RKO (cell line): ENCODE results near the gene CNTFR.

Experiments
- DNase-seq: peaks from one replicate; pipeline ENCODE4 v3.0.0-alpha.2; 2016; ENCODE audit warnings: low spot score

Gene CNTFR

DNA sequence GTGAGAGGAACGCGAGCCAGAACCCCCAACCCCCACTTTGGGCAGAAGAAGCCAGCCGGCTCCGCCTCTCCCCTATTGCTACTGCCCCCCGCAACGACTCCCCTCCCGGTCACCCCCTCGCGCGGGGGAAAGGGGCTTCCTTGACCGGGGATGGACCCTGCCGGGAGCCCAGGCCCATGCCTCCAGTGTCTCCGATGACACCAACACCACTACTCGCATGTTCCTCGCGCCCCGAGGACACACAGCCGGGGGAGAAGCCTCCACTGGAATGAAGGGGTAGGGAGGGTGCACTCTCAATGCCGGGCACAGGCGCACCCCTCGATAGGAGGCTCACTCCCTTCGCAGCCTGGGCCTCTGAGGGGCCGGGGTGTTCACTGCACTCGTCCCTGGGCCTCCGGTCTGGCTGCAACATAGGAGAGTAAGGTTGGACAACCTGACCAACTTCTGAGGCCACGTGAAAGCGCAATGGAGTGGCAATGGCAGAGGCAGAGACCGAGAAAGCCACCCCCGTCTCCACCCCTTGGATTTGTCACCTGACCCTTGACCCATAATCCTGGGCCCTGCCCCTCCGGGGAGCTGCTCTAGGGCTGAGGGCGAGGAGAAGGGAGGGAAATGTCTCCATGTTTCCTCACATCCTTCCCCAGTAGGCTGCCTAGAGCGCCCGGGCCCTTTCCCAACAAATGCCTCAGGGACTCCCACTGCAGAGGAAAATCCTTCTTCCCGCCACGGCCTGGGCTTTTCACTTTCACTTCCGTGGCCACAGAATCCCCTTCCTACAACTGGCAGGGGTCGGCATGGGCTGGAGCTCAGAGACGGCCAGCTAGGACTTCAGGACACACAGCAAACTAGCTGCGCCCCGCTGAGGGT lies 1.1 kb upstream of the CNTFR start:
- no peak for DNase-seq

DNA sequence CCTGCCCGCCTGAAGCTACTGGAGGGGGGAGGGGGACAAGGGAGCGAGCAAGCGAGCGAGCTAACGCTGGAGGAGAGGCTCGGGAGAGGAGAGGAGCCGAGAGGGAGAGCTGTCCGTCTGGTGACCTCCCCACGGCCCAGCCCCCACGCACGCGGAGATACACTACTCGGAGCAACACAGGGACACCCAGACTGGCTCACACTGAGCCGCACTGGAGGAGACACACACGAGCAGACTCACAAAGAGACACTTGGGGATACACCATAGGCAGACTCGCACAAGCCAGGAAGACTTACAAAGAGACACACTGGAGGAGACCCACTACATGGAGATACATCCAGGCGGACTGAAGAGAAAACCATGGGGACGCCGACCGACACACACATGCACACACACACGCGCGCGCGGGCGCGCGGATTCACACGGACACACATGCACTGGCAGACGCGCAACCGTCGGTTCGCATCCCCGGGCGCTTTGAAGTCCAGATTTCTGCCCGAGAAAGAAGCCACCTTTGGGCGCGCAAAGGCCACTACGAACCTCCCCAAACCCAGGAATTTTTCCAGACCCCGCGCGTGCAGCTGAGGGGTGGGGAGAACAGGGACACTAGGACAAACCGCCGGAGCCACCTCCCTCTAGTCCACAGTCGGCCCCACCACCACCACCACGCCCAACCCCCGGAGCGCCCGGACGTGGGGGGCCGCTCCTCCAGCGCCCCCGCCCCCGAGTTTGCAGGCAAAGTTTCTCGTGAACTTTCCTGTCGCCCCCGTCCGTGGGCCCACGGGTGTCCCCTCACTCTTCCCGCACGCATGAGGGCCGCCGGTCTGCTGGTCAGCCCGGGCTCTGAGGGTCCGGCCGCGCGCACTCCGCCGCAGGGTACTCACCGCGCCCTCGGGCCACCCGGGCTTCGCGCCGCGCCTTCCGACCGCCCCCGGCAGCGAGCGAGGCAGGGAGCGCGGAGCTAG lies 571 bp downstream of the CNTFR start:
- no peak for DNase-seq

DNA sequence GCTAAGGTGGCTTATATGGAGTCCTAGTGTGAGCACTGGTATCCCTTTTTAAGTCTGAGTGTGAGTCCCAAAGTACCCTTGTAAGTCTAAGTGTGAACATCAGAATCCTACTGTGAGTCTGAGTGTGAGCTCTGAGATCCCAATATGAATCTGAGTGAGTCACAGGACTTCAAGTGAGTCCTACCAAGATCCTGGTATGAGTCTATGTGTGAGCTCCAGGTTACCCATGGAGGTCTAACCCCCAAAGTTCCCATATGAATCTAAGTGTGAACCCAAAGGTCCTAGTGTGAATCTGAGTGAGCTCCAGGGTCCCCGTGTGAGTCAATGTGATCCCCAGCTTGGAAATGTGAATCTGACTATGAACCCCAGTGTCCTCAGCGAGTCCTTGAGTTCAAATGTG lies 2.3 kb downstream of the CNTFR start:
- no peak for DNase-seq

DNA sequence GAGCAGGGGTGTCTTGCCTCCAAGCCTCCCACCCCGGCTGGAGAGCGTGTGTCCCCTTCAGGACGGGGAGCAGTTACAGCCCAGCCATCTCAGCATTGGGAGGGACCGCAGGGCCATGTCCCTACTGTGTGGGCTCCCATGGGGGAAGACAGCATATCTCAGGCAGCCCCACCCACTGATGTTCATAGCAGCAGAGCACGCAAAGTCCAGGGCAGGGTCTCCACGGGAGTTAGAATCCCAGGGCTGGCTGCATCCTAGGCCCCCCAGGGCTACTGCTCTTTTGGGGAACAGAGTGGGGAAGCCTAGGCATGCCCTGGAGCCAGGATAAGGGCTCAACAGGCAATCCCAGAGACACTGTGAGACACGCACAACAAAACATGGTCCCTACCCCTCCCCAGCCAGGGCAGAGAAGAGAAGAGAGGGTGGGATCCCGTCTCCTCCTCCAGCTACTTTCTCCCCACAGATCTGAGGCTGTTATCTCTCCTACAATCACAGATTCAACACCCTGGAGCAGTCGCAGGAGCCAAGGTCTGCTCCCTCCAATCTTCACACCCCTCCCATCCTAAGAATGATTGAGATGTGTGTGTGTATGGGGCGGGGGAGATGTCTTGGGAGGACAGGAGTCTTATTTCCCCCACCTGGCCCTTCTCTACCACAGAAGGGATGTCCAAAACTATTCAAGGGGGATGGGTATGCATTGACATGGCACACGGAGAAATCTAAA lies 3.4 kb downstream of the CNTFR start:
- DNase-seq = no peak

DNA sequence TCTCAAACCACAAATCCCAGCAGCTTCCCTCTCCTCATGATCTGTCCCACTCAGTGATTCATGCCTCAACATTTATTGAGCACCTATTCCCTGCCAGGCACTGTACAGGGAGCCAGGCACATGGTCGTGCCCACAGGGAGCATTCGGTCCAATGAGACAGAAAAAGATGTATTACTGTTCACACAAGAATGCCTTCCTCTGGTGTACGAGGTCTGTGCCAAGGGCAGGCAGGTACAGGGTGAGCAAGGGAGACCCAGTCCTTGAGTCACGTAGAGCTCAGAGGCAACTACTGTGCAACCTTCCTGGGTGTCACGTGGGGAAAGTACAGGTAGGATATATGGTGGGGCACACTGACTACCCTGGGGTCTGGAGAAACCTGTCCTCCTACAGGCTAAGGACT lies 4.6 kb downstream of the CNTFR start:
- DNase-seq = no peak

DNA sequence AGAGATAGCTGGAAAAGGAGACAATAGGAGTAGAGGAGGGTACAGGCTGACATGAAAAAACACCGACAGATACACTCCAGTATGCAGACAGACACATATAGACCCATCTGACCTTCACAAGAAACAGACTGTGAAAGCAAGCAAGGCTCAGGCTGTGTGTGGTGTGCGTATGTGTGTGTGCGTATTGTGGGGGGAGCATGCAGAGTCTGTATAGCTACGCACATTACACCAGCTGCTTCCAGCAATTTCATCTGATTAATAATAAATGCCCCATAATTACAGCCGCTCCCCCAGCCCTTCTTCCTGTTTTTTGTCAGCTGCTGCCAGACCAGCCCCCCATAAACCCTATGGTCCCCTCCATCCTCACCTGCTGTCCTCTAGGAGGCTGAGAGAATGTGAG lies 6.7 kb downstream of the CNTFR start:
- no peak for DNase-seq

DNA sequence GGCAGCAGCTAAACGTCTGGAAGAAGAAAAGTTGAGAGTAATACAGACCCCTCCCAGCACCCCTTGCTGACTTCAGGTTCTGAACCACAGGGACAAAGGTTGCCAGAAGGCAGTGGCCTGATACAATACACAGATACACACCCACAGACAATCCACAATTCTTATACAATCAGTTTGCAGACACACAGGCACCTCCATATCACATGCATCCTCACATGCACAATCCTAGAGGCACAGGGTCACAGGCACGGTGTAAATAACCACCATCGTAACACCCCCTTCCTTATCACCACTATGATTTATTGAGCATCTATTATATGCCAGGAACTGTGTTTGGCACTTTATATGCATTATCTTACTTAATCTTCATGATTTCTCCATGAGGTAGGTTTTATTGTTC lies 8.2 kb downstream of the CNTFR start:
- DNase-seq = no peak

DNA sequence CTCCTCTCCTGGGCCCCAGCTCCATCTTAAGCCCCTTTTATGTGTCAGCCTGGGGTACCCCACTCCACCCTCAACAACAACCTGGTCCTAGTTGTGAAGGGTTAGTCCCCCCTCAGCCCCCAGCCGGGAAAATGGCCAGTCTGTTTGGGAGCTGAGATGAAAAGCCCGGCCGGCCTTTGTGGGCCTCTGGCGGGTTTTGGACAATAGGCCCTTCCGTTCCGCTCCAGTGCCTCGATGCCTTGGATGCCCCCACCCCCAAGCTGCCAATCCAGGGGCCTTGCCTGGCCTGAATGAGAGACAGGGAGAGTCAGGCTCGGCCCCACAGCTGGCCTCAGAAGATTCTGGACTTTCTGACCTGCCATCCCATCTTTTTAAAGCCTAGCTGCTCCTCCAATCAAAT lies 9.2 kb downstream of the CNTFR start:
- DNase-seq = no peak

DNA sequence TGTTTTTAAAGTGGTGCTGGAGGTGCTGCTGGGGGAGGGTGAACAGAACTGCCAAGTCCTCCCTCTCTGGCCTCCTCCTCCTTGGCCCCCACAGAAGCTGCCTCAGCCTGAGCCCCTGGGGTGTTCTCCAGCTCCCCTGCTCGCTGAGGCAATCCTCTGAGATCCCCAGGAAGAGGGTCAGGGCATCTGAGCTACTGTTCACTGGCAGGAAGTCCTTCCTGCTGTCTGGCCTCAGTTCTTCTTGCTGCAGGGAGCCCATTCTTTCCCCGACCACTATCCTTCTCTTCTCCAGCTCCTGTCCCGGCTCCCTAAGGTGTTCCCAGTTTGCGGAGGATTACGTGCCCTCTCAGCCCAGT lies 9.7 kb downstream of the CNTFR start:
- no peak for DNase-seq

DNA sequence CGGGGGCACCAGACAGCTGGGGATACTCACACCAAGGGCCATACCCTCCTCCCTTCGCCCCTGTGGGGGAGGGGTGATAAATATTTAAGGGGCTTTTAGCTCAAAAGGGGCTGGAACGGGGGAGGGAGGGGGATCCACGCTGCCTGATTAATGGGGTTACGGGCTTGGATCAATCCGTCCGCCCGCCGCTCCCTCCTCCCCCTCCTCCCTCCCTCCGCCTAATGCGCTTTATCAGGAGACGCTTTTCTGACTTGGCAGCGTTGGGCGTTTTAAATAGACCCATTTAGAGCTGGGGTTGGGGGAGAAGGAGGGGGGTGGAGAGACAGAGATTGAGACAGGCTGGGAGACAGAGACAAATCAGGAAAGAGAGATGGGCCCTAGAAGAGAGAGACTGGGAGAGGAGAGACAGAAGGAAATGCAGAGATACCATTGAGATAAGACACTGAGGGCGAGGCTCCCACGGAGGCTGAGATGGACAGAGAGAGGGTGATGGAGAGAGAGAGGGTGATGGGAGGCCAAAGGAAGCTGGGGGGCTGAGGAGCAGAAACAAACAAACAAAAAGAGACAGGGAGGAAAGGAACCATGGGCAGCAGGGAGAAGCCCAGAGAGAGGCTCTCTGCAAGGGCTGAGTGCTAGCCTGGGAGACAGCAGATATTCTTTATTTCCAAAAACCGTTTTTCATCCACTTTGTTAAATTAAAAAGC lies 10.3 kb downstream of the CNTFR start:
- no peak for DNase-seq

DNA sequence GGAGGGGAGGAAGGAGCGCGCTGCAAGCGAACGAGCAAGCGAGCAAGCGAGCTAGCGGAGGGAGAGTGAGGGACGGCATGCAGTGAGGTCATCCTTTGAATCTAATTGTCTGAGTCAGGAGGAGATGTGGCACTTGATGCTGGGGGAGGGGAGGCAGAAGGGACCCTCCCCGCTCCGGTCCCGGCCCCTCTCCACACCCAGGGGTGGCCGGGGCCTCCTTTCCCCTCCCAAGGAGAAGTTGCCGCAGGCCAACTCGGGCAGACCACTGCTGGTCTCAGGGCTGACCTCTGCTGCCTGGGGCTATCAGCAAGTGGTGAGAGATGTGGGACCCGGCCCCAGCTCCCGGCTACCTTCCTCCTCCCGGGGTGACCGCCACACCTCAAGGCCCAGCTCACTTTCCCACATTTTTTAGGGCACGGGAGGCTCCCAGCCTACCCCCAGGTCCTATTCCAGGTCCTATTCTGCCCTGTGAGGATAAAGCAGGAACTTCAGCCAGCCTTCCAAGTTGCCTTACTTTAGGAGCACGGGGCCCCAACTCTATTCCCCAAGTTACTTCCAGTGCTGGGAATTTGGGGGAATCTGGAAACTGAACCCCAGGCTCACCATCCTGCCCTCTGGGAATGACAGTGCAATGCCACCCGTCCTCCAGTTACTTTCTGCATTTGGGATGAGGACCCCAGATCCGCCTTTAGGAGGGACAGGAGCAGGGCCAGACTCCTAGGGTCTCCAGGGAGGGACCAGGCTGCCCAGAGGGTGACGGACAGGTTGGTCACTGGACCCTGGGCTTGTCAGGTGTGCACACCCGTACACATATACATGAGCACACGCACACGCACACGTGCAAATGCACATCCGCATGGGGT lies 11.1 kb downstream of the CNTFR start:
- no peak for DNase-seq

DNA sequence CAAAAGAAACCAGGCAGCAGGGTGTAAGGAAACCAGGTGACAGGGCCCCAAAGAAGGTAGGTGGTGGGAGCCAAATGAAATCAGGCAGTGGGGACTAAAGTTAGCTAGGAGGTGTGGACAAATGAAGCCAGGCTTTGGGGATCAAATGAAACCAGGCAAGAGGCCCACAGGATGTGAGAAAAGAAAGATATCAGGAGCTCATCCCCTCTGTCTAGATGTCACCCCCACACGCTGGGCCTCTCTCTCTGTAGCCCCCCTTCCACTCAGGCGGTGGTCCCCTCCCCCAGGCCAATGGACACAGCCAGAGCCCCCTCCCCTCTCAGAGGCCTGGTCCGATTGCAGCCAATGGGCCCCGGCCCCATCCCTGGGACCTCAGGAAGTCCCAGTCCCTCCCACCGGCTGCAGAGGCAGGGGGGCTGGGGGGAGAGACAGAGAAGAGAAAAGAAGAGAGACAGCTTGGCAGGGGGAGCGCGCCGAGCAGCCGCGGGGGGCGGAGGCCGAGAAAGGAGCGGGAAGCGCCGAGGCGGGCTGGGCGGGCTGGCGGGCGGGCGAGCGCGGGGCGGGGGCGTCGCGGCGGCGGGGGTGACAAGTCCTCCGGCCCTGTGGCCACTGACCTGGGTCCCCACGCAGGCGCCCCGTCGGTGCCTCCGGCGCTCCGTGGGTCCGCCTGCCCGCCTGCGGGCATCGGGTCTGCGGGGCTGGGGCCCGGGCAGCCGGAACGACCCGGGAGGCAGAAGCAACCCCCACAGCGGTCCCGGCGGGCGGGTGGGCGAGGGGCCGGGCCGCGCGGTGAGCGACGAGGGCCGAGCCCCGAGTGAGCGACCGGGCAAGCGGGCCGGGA lies 11.9 kb downstream of the CNTFR start:
- DNase-seq = no peak

DNA sequence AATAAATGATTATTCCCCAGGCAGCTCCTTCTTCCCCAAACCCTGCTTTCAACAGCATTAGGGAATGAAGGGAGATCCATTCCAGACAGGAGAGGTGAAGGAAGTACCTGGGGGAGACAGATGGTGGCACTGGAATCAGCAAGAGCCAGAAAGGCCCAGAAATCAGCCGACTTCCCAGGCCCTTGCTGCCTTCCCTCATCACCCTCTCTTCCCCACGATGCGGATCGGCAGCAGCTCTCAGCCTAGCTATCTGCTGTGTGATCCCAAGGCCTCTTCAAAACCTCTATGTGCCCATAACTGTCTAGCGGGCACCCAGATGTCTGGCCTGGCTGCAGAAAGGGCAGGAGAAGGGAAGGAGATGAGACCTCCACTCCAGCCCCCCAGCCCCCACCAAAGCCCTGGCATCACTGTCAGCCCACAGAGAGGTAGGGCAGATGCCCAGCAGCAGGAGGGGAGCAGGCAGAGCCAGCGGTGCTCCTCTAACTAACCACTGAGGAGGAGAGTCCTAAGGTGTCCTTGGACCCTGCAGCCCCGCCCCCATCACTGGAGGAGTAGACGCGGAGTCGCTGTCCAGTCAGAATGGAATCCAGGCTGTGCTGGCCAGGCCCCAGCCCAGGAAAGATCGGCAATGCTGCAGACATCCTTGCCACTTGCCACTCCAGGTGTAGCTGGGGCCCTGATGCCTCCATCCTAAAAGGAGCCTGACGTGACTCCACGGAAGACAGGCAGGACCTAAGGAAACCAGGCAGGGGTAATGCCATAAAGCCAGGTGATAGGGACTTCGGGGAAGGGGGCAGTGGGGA lies 12.7 kb downstream of the CNTFR start:
- no peak for DNase-seq

DNA sequence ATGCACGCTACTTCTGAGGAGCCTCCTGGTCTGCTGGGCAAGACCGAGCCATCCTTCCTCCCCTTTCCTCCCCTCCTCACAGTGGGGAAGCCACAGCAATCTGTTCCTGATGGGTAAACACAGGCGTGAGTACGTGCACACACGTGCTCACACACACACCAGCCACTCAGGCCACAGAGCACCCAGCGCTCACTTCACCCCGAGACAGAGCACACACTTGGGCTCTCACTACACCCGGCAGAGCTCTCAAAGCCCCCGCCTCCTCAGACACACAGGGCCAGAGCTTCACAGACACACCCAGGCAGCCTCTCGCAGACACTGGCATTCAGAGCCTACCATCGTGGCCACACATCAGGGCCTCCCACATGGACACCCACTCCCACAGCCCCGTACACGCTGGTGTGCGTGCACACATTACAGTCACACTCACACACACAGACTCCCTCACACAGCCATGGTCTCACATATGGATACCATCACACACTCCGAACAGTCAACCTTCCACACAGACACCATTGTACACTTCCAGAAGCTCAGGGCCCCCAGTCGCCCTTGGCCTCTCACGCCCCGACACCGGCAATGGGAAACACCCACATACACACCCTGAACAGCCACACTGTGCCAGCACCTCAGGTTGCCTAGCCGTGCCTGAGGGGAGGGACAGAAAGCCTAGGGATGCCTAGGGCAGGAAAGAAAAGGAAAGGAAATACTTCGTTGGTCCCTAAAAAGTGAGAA lies 13.5 kb downstream of the CNTFR start:
- no peak for DNase-seq

DNA sequence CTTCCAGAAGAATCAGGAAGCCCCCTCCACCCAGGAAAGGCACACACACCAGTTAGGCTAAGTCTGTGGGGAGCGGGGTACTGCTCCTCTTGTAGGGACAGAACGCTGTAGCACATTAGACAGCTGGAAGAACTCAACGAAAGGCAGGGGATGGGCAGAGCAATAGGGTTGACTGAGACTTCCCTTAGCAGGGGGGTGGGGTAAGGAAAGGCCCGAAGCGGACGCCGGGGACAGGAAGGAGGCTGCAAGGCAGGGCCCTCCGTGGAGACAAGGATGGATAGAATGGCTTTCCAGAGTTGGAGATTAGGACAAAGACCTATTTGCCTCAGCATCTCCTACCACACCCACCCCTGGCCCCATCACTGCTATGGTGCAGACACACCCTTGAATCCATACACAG lies 14.3 kb downstream of the CNTFR start:
- DNase-seq = no peak

DNA sequence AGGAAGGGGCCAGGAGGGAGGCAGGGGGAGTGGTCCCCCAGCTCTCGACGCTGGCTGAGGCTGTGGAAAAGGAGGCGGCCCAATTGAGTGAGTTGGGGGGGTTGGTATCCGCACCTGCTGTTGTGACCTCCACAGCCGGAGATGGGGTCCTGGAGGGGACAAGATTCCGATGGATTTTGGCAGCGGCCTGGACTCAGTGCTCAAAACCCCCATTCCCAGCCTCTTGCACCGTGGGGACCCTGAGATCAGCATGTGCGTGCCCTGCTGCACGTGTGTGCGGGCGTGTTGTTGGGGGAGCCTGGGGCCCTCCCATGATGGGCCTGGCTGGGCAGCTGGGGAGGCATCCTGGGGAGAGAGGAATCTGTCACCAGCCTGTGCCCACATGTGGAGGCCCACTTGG lies 15.0 kb downstream of the CNTFR start:
- no peak for DNase-seq

DNA sequence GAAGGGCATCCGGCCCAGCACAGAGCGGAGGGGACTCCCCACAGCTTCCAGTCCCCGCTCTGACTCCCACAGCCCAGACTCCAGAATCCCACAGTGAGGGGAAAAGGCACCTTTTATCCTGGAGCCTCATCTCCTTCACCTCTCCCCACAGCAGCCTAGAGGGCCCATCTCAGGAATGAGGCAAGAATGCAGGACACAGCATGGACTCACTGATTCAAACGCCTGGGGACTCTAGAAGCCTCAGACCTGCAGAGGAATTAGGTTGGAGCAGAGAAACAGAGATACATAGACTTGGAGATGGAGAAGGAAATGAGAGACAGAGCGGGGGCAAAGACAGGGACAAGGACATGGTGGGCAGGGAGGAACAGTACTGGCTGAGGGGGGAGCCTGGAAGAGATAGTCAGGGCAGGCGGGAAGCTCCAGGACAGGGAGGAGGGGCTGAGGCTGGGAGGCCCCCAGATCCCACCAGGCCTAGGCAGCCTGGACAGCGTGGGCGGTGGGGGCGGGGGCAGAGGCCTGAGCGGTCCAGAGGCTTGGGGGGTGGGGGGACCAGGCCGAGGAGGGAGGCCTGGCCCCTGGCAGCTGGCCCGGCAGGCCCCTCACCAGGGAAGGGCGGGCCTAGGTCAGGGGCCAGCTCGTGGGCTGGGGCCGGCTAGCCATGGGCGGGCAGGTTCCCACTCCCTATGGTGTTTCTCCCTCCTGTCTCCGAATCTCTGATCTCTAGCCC lies 15.8 kb downstream of the CNTFR start:
- DNase-seq = no peak

DNA sequence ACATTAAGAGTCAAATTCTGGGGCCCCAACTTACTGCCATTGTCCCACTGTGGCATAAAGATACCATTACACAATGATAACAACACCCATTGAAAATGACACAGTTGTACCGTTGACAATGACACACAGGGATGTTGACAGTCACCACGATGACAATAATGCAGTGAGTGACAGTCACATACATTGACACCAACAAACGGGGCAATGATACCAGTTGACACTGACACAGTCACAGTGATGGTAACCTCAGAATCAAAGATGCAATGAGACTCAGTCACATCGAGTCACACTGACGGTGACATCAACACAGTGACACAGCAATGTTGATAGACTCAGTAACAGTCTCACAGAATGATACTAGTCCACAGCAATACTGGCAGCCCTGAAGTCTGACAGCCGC lies 16.9 kb downstream of the CNTFR start:
- DNase-seq = no peak
